HG02610 (cell line): ENCODE measurements around the gene ZNF282.

Source experiments
- ATAC-seq: cut with Tn5 transposase; IDR thresholded peaks from one replicate; pipeline ENCODE4 v1.9.1; 2021; ENCODE audit warnings: mild to moderate bottlenecking, moderate library complexity; ENCODE audit not compliant: unreplicated experiment

Gene ZNF282

GRCh38 chr7:149195180-149196150, at the start of gene ZNF282:
ZNF282 (plus strand) TSS chr7:149195546; CDS start chr7:149195590, 44 bp downstream.
- ATAC-seq = peak; percentile 94

DNA sequence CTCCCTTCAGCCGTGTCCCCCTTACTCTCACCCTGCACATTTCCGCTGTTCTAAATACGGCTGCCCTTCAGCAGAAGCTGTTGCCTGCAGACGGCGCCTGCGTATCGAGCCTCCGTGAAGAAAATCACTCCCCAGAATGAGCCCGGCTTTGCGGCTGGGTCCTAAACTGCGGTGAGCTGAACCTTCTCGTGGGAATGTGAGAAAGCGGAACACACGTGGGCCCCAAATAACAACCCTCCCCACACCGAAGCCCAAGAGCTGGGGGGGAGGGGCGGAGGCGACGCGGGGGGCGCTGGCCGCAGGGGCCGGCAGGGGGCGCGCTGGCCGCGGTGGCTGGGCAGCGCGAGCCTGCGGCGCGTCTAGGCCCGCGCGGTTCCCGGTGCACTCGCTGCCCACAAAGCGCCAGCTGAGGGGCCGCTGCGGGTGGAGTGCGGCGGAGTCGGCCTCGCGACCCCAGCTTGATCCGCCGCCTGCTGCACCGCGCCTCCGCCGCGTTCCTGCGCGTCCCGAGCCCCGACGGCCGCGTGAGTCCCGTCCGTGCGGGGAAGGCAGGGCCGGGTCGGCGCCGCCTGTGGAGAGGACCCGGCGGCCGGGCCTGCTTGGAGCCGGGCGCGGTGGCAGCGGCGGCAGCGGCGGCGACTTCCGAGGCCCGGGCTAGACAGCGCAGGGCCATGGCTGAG, 48.1 kb upstream of the ZNF282 start, which contains the start of gene ZNF398:
ZNF398 (plus strand) TSS at position 382 of the 680 bp plus-strand sequence; CDS start at position 672, 290 bp downstream.
- peak; percentile 72 for ATAC-seq

DNA sequence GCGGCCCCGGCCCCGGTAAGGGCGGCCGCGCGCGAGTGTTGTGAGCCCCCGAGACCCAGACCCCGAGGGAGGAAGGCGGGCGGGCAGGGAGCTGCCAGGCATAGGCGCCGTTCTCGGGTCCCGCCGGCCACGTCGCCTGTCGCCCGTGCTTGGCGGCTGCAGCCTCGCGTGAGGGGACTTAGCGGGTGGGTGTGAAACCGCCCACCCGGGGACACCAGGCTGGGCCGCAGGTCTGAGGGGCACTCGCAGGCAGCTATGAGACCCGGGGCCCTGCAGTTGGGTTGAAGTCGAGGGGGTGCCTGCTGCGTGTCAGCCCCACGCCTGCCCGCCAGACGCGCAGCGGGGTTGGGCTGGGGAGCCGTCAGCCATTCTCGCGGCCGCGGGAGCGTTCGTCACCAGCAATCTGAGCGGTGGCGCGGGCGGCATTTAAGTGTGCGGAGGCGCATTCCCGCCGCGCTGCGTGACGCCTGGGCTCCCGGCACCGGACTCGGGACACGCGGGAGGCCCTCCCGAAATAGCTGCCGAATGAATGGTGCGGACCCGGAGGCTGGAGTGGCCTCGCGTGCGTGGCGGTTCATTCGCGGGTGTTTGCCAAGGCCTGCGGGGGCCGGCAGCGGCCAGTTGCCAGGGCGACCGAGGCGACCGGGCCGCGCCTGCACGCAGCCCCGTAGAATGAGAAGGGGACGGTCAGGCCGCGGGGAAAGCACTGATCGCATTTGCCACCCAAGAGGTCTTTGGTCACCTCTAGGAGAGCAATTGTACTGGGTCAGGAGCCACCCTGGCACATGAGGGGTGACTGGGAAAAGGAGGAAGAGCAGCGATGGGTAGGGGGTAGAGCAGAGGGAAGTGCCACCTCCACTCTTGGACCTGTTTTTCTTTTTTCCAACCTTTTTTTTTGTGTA, 47.3 kb upstream of the ZNF282 start:
- ATAC-seq = peak; percentile 29

- ATAC-seq = no peak
These were observed 44.4 kb upstream of the ZNF282 start for GRCh38 chr7:149150981-149151380.

DNA sequence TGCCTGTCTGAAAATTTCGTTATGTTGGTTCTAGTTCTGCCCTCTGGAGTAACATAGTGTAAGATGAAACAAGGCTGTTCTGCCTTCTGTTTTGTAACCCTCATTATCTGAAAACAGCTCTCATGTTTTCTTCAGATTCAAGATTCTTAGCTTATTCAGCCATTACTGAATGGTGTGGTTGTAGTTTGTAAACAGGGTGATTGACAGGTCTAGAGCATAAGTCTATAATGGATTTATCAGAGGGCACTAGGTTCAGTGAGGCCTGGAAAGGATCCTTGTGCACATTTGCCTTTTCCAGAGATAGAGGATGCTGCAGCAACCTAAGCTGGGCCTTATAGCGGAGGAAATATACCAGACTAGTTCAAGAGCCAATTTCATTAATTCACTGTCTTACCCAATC, 42.0 kb upstream of the ZNF282 start:
- ATAC-seq = no peak

DNA sequence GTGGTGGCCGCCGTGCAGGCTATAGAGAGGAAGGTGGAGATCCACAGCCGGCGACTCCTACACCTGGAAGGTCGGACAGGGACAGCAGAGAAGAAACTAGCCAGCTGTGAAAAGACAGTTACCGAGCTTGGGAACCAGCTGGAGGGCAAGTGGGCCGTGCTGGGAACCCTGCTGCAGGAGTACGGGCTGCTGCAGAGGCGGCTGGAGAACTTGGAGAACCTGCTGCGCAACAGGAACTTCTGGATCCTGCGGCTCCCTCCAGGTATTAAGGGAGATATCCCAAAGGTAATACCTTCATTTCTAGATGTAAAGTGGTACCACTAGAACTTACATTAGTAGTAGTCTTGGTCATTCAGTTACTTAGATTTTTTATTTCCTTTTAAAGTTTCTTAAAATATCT, 41.3 kb upstream of the ZNF282 start:
- no peak for ATAC-seq

- peak; percentile 65 for ATAC-seq
These were observed 38.4 kb upstream of the ZNF282 start for GRCh38 chr7:149156898-149157297.

- no peak for ATAC-seq
These were observed 34.0 kb upstream of the ZNF282 start for GRCh38 chr7:149161241-149161848.

GRCh38 chr7:149166142-149166541, 29.2 kb upstream of the ZNF282 start:
- no peak for ATAC-seq

DNA sequence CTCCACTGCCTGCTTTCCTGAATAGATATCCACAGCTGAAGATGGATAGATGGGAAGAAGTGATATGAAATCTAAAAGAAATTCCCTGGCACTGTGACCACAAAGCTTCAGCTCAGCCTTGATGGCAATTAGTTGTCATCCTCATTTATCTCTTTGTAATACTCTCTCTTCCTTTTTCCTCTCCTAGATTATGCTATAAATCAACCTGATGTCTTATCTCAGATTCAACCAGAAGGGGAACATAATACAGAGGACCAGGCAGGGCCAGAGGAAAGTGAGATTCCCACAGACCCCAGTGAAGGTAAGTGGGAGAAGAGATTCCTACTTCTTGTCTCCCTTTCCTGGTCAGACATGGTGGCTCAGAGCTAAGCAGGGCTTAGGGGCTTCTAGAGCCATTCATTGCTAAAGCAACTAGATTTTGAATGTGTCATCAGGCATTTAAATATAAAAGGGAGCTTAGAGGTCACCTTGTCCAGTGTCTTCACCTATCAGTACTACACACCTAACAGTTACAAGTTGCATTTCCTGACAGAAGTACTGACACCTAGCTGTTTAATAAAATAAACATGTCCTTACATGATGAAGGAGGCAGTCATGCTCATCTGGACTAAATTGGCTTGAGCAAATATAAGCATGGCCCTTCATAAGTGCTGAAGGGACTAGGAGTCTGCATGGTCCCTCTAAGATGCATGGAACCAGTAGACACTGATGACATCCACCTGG, 28.6 kb upstream of the ZNF282 start:
- ATAC-seq = no peak

DNA sequence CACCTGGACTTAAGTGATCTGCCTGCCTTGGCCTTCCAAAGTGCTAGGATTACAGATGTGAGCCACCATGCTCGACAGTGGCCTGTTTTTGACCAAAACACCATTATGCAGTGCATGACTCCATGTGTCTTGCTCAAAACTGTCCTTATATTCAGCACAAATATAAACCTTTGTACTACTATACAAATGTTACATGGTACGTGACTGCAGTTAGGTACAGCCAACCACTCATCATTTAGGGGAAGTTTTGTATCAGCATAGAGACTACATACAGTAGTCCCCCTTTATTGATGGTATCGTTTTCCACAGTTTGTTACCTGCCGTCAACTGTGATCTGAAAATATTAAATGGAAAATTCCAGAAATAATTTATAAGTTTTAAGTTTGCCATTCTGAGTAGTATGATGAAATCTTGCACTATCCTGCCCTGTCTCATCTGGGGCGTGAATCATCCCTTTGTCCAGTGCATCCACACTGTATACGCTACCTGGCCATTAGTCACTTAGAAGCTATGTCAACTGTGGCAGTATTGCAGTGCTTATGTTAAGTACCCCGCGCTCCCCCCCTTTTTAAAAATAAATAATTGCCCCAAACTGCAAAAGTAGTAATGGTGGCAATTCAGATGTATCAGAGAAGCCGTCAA, 23.3 kb upstream of the ZNF282 start:
- no peak for ATAC-seq

DNA sequence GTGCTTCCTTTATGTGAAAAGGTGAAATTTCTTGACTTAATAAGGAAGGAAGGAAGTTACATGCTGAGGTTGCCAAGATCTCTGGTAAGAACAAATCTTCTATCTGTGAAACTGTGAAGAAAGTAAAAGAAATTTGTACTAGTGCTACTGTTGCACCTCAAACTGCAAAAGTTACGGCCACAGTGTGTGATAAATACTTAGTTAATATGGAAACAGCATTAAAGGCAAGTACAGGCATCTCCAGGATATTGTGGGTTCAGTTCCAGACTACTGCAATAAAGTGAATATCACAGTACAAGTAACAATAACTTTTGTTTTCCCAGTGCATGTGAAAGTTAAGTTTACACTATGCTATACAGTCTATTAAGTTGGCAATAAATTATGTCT, 22.8 kb upstream of the ZNF282 start:
- ATAC-seq = no peak

GRCh38 chr7:149175150-149175549, 20.2 kb upstream of the ZNF282 start:
- no peak for ATAC-seq

GRCh38 chr7:149179241-149179640, 16.1 kb upstream of the ZNF282 start:
- ATAC-seq = no peak

DNA sequence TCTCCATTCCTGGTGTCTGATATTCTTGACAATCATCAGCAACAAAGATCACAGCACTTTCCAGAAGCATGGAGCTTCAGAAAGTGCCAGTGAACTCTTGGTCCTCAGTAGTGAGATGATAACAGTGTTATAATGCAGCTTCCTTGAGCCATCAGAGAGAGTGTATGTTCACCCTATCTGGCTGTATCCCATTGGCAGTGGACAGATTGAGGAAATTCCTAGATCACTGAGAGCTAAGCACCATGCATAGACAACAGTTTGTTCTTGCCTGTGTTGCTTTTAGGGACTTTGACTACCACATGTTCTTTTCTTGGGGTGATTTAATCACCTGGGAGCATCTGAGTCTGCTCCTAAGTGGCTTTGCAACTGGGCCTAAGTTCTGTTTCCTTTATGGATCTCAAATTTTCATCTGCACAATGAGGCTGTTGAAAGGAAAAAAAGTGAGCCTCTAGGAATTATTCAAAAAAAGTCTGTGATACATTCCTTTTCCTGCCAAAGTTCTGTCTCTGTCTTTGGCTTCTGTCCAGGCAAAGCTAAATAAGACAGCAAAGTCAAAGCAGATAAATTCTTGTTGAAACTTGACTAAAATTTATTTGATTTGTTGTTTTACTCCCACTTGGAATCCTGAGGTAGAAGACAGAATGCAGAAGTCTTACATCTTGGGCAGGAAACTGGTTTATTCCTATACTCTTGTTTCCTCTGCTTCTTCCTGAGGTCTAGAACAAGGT, 14.5 kb upstream of the ZNF282 start:
- ATAC-seq = no peak

DNA sequence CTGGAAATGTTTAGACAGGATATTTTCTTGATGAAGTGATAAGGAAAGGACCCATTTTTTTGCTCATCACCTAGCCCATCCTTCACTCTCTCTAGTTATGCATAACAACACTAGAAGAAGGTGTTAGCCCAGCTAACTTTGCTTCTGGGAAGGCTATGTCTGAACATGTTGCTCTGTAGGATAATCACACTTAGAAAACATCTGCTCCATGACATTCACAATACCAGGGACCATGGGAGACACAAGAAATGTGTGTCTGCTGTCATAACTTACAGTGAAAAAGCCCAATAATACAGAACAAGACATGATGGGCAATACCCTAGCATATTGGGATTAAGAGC, 13.9 kb upstream of the ZNF282 start:
- no peak for ATAC-seq

GRCh38 chr7:149184274-149184673, 11.1 kb upstream of the ZNF282 start:
- no peak for ATAC-seq

DNA sequence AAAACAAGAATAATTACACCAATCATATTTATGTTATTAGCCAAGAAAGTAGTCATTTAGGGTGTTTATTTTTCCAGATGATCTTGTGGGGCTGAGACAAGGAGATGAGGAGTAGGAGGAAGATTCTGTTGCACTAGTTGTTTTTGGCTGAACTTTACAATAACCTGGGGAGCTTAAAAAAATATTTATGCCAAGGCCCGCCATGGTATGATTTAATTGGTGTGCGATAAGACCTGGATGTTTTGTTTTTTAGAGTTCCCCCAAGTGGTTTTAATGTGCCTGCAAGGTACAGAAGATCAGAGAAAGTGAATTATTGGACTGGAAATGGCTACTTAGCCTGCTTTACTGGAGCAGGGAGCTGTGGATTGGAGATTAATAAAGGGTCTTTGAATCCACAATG, 7.1 kb upstream of the ZNF282 start:
- no peak for ATAC-seq
